Cortex of kidney (tissue), 1 donor: ENCODE data around the gene LRTM2.

ENCODE experiments used
- DNase-seq: peaks from one replicate; lab custom pipeline; 2025; lab: John Stamatoyannopoulos, UW

Gene LRTM2

GRCh38 chr12:1829306-1829900 is 9.0 kb downstream of the LRTM2 start:
- no peak for DNase-seq

DNA sequence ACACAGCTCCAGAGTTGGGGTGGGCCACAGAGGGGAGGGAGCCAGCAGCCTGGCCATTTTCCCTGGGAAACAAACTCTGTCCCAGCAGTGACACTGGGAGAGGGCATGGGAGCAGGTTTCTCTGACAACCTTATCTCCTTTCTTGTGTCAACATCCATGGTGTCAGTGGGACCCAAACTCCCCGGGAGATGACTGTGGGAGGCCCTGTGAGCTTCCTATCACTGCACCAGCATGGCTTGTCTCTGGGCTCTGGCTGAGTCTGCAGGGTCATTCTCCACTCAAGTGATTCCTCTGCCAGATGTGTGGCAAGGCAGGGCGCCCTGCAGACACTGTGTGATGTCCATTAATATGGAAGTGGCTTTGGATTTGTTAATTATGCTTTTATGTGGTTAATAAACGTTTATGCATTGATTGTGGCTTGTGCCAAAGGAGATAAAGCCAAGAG is 10.1 kb downstream of the LRTM2 start:
- no peak for DNase-seq

DNA sequence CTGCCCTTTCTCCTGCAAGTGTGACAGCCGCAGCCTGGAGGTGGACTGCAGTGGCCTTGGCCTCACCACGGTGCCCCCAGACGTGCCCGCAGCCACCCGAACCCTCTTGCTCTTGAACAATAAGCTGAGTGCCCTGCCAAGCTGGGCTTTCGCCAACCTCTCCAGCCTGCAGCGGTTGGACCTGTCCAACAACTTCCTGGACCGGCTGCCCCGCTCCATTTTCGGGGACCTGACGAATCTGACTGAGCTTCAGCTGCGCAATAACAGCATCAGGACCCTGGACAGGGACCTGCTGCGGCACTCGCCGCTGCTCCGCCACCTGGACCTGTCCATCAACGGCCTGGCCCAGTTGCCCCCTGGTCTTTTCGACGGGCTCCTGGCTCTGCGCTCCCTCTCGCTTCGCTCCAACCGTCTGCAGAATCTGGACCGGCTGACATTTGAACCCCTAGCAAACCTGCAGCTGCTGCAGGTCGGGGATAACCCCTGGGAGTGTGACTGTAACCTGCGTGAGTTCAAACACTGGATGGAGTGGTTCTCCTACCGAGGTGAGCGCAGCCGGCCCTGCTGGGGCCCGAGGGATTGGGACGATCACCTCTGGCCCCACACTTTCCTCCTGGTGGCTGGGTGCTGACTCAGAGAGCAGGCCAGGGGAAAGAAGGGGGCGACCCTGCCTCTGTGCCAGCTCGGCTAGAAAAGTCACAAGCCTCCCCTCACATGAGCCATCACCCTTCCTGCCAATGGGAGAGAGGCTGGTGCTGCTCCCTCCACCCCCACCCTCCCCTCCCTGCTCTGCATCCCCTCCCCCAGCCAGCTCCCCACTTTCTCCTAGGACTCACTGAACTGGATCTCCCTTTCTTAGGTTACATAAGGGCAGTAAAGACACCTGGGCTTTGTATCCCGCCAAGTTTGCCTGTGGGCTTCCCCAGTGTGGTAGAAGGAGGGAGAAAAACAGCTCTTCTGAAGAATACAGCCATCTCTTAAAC is 10.9 kb downstream of the LRTM2 start:
- no peak for DNase-seq

DNA sequence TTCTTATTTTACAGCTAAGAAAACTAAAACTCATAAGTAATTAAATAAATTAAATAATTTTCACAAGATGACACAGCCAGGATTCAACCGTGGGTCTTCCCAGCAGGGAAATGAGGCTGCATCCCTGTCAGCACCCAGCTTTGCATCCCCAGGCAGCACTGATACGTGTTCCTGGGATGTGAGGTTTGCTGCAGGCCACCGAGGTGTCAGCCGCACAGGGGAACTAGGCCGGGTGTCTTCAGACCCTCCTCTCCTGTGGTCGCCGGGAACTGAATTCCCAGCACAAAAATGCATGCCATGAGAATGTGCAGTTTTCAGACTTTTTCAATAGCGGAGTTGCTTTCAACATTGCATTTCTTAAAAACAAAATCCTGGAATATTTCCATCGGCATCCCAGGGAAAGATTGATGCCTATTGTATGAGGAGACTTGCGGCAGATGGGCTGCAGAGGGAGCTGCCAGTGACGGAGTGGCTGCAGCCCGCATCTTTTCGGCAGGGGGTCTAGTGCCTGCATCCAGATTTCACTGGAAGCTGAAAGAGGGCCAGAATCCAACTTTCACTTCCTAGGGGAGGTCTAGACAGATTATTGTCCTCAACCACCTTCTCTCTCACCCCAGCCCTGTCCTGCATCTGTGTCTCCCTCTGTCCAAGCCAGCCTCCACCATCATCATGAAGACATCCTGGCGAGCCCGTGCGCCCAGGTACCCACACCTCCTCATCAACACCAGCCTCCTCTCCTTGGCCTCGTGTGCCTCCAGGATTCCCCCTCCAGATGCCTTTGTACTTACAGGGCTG is 12.6 kb downstream of the LRTM2 start:
- no peak for DNase-seq

DNA sequence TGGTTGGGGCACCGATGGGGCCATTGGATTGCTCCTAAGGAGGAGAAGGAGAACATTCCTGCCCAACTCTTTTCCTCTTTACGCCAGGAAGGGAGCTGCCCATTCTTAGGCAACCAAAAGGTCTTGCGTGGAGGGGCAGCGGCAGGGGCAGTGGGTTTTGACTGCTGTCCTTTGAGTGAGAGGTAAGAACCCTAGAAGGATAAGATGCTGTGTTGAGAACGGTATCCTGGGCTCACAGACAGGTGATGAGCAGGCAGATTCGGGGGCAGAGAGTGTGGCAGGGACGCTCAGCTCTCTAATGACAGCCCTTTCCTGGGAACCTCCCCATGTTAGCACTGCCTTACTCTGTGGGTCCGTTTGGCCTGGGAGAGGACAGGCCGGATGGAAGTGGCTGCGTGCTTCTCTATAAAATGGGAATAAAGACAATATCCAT is 13.2 kb downstream of the LRTM2 start:
- DNase-seq = no peak

- no peak for DNase-seq
Measured at GRCh38 chr12:1834186-1834925, 14.0 kb downstream of the LRTM2 start.

GRCh38 chr12:1835211-1836131 is 15.1 kb downstream of the LRTM2 start:
- no peak for DNase-seq

- DNase-seq = no peak
Measured at GRCh38 chr12:1836241-1836803, 16.0 kb downstream of the LRTM2 start.

DNA sequence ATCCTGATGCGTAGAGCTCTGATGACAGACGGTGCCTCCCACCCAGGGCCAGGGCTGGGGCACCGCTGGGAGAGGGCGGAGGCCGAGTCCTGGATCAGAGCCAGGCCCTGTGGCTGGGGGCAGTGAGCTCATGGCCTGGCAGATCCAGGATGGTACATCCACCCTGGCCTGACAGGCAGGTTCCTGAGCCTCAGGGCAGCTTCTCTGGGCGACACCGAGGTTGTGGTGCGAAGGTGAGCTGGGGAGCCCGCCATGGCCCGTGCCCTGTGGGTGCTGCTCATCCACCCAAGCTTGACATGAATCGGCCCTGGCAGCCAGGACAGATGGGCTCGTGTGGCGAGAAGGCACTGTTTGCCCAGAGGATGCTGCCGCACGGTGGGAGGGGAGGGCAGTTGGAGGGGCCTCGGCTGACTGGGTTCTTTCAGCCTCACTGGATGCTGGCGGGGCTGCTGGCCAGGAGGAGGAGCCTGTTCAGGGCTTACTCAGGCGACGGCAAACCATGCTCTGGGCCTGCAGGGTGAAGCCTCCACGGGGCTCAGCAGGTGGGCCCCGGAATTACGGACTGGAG is 16.6 kb downstream of the LRTM2 start:
- DNase-seq = no peak

- DNase-seq = no peak
Measured at GRCh38 chr12:1837541-1838204, 17.3 kb downstream of the LRTM2 start.

GRCh38 chr12:1838205-1838993 is 18.0 kb downstream of the LRTM2 start:
- DNase-seq = no peak

GRCh38 chr12:1838994-1839365 is 18.6 kb downstream of the LRTM2 start:
- no peak for DNase-seq

- DNase-seq = no peak
Measured at GRCh38 chr12:1839464-1839863, 19.1 kb downstream of the LRTM2 start.

GRCh38 chr12:1839956-1840951 is 19.9 kb downstream of the LRTM2 start:
- DNase-seq = no peak

DNA sequence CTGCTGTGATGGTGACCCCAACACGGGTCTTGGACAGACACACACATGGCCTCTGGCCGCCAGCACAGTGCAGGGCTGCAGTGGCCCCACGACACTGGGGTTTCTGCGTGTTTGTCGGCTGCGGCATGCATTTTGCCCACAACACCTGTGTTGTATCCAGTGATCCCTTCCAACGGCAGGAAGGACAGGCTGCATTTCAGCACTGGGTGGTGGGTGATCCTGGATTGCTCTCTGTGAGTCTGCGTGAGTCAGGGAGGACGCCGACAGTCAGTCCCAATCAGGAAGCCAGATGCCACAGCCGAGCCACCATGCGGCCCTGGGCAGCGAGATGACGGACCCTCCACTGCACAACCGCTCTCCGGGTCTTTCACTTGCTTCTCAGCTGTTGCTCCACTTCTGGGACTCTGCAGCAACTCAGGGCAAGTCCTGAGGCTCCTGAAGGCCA is 20.6 kb downstream of the LRTM2 start:
- no peak for DNase-seq

GRCh38 chr12:1841586-1842182 is 21.3 kb downstream of the LRTM2 start:
- DNase-seq = no peak
